GM12873 (cell line): ENCODE measurements around the gene RIPOR1.

Experiments
- CTCF ChIP-seq: IDR thresholded peaks from 2 replicates; pipeline ENCODE4 v1.5.1; 2012; ENCODE audit warnings: low read depth, mild to moderate bottlenecking, moderate library complexity, low read length, control low read depth; ENCODE audit not compliant: insufficient read depth; ENCODE audit errors: missing control alignments

RIPOR1 gene

GRCh38 chr16:67544329-67544841, 15.8 kb downstream of the RIPOR1 start:
- peak; percentile 37 for TF ChIP-seq CTCF

- no peak for TF ChIP-seq CTCF
Observed at GRCh38 chr16:67544844-67545664, 16.4 kb downstream of the RIPOR1 start.

- TF ChIP-seq CTCF, result no peak
Observed at GRCh38 chr16:67545665-67546024, 17.0 kb downstream of the RIPOR1 start.

- TF ChIP-seq CTCF, result no peak
Observed at GRCh38 chr16:67546091-67546501, 17.5 kb downstream of the RIPOR1 start.

- TF ChIP-seq CTCF, result peak; percentile 99
Observed at GRCh38 chr16:67546761-67547422, 18.3 kb downstream of the RIPOR1 start.

- no peak for TF ChIP-seq CTCF
Observed at GRCh38 chr16:67547423-67548264, 19.0 kb downstream of the RIPOR1 start.
